Measurements from ENCODE around the gene PPP2R3A.

Gene PPP2R3A

DNA sequence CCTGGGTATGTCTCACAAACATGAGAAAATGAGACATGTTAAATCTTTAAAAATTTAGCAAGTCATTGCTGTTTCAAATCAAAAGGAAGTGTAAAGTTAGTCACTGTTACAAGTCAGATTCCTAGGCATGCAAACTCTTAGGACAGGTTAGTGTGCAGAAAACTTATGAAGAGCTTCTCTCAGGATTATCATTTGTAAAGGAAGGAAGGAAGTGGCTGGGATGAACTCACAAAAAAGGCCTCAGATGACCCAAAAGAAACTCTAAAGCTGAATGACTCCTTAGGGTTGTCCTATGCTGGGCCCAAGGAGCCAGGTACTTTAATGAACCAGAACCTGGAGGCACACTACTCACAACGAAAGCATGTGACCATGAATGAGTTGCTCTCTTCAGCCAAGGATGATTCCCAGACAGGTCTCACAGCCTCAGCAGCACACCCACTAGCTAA lies 205.6 kb downstream of the PPP2R3A start:
- no peak for TF ChIP-seq CTCF (IDR thresholded peaks at IDR 0.05; ENCODE audit: low read depth, low read length)
- TF ChIP-seq EZH2phosphoT487 (IDR thresholded peaks at IDR 0.05; ENCODE audit: low read depth), result no peak

GRCh38 chr3:136173939-136174490 lies 208.5 kb downstream of the PPP2R3A start:
- Histone ChIP-seq H3K79me2 (ENCODE audit: low read length) (peaks cover 100% of the 10 kb centered on the region), H3K9me3 (ENCODE audit: insufficient read depth, low read length) (no peaks in the 10 kb centered on the region), H3K27ac (ENCODE audit: low read length) (no peak overlapping the region), H3K36me3 (replicated peaks; ENCODE audit: low read depth, low read length) (no peaks in the 10 kb centered on the region), H2AFZ (ENCODE audit: low read depth, low read length) (no peak overlapping the region), H3K4me3 (ENCODE audit: low read length) (no peak overlapping the region), H3K9ac (ENCODE audit: low read length) (no peak overlapping the region), H3K4me1 (ENCODE audit: low read length) (no peaks in the 10 kb centered on the region), H4K20me1 (ENCODE audit: insufficient read depth, low read length) (peaks cover 97% of the 10 kb centered on the region), H3K4me2 (ENCODE audit: low read length) (no peak overlapping the region), H3K27me3 (ENCODE audit: low read depth, low read length) (no peaks in the 10 kb centered on the region)
- TF ChIP-seq EZH2phosphoT487 (IDR thresholded peaks at IDR 0.05; ENCODE audit: low read depth), result no peak
- no peak for TF ChIP-seq CTCF (IDR thresholded peaks at IDR 0.05; ENCODE audit: low read depth, low read length)

More for the DNA sequence above, 205.6 kb downstream of the PPP2R3A start:
- no peak overlapping the region for H3K9ac ChIP-seq (ENCODE audit: low read length)
- H3K9me3 ChIP-seq (ENCODE audit: insufficient read depth, low read length), result no peaks in the 10 kb centered on the region
- H3K4me1 ChIP-seq (ENCODE audit: low read length), result no peaks in the 10 kb centered on the region
- no peak overlapping the region for H3K4me2 ChIP-seq (ENCODE audit: low read length)
- H2AFZ ChIP-seq (ENCODE audit: low read depth, low read length), result no peak overlapping the region
- peaks cover 97% of the 10 kb centered on the region for H4K20me1 ChIP-seq (ENCODE audit: insufficient read depth, low read length)
- peaks cover 100% of the 10 kb centered on the region for H3K79me2 ChIP-seq (ENCODE audit: low read length)
- peaks cover 4% of the 10 kb centered on the region for H3K36me3 ChIP-seq (replicated peaks; ENCODE audit: low read depth, low read length)
- H3K4me3 ChIP-seq (ENCODE audit: low read length), result no peak overlapping the region
- no peak overlapping the region for H3K27ac ChIP-seq (ENCODE audit: low read length)
- H3K27me3 ChIP-seq (ENCODE audit: low read depth, low read length), result no peaks in the 10 kb centered on the region

DNA sequence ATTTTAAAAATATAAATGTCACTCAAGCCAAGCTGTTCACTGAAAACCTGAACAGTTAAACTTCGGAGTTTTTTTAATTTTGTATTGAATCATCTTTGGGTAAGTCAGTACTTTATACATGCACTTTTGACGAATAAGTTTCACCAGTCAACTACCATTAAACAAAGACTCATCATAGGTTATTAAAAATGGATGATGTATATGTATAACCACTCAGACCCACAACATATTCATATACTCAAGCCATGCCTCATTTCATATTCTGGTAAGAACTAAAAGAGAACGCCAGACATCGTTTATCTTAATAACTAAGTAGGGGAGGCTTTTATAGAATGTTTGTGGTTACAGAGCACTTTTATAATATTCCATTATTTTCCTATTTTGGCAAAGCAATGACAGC lies 212.3 kb downstream of the PPP2R3A start:
- H3K27me3 ChIP-seq (ENCODE audit: low read depth, low read length), result no peaks in the 10 kb centered on the region
- no peaks in the 10 kb centered on the region for H3K4me1 ChIP-seq (ENCODE audit: low read length)
- no peak overlapping the region for H3K4me3 ChIP-seq (ENCODE audit: low read length)
- no peak overlapping the region for H2AFZ ChIP-seq (ENCODE audit: low read depth, low read length)
- TF ChIP-seq CTCF (IDR thresholded peaks at IDR 0.05; ENCODE audit: low read depth, low read length), result no peak
- TF ChIP-seq EZH2phosphoT487 (IDR thresholded peaks at IDR 0.05; ENCODE audit: low read depth), result no peak
- H3K36me3 ChIP-seq (replicated peaks; ENCODE audit: low read depth, low read length), result no peaks in the 10 kb centered on the region
- H3K27ac ChIP-seq (ENCODE audit: low read length), result no peak overlapping the region
- H3K9me3 ChIP-seq (ENCODE audit: insufficient read depth, low read length), result no peaks in the 10 kb centered on the region
- H3K4me2 ChIP-seq (ENCODE audit: low read length), result no peak overlapping the region
- H4K20me1 ChIP-seq (ENCODE audit: insufficient read depth, low read length), result peaks cover 94% of the 10 kb centered on the region
- peaks cover 99% of the 10 kb centered on the region for H3K79me2 ChIP-seq (ENCODE audit: low read length)
- H3K9ac ChIP-seq (ENCODE audit: low read length), result no peak overlapping the region

GRCh38 chr3:136181741-136182140 lies 216.2 kb downstream of the PPP2R3A start:
- Histone ChIP-seq H3K4me3 (ENCODE audit: low read length) (no peak overlapping the region), H3K27ac (ENCODE audit: low read length) (no peak overlapping the region), H4K20me1 (ENCODE audit: insufficient read depth, low read length) (peaks cover 94% of the 10 kb centered on the region), H3K27me3 (ENCODE audit: low read depth, low read length) (no peaks in the 10 kb centered on the region), H3K36me3 (replicated peaks; ENCODE audit: low read depth, low read length) (peaks cover 2% of the 10 kb centered on the region), H3K79me2 (ENCODE audit: low read length) (peaks cover 99% of the 10 kb centered on the region), H3K9ac (ENCODE audit: low read length) (no peak overlapping the region), H3K4me2 (ENCODE audit: low read length) (no peak overlapping the region), H2AFZ (ENCODE audit: low read depth, low read length) (no peak overlapping the region), H3K9me3 (ENCODE audit: insufficient read depth, low read length) (no peaks in the 10 kb centered on the region), H3K4me1 (ENCODE audit: low read length) (no peaks in the 10 kb centered on the region)
- no peak for TF ChIP-seq CTCF (IDR thresholded peaks at IDR 0.05; ENCODE audit: low read depth, low read length)
- TF ChIP-seq EZH2phosphoT487 (IDR thresholded peaks at IDR 0.05; ENCODE audit: low read depth), result no peak
